HG02798 (cell line): Measurements from ENCODE around the gene PF4V1.

Experiments
- ATAC-seq: cut with Tn5 transposase; IDR thresholded peaks from one replicate; pipeline ENCODE4 v1.9.1; 2021; ENCODE audit warnings: mild to moderate bottlenecking; ENCODE audit not compliant: unreplicated experiment, poor library complexity

PF4V1 gene

GRCh38 chr4:73853246-73853704 is at the start of gene PF4V1:
PF4V1 (plus strand) TSS chr4:73853296; CDS start chr4:73853363, 67 bp downstream.
- ATAC-seq: no peak

- ATAC-seq: no peak
Measured at GRCh38 chr4:73810191-73810590, 42.9 kb upstream of the PF4V1 start.

GRCh38 chr4:73811841-73812240 is 41.3 kb upstream of the PF4V1 start:
- no peak for ATAC-seq

- no peak for ATAC-seq
Measured at GRCh38 chr4:73814679-73815078, 38.4 kb upstream of the PF4V1 start.

- no peak for ATAC-seq
Measured at GRCh38 chr4:73815145-73815544, 38.0 kb upstream of the PF4V1 start.

GRCh38 chr4:73816814-73817213 is 36.3 kb upstream of the PF4V1 start:
- no peak for ATAC-seq

- no peak for ATAC-seq
Measured at GRCh38 chr4:73817341-73817740, 35.8 kb upstream of the PF4V1 start.

GRCh38 chr4:73821325-73821724 is 31.8 kb upstream of the PF4V1 start:
- no peak for ATAC-seq

GRCh38 chr4:73822389-73822788 is 30.7 kb upstream of the PF4V1 start:
- no peak for ATAC-seq

GRCh38 chr4:73822812-73823504 is 30.1 kb upstream of the PF4V1 start:
- no peak for ATAC-seq

GRCh38 chr4:73823760-73824159 is 29.3 kb upstream of the PF4V1 start:
- ATAC-seq: no peak

GRCh38 chr4:73828956-73829355 is 24.1 kb upstream of the PF4V1 start:
- ATAC-seq: no peak

- no peak for ATAC-seq
Measured at GRCh38 chr4:73831569-73831968, 21.5 kb upstream of the PF4V1 start.

- ATAC-seq: no peak
Measured at GRCh38 chr4:73832651-73833237, 20.4 kb upstream of the PF4V1 start.

- ATAC-seq: no peak
Measured at GRCh38 chr4:73836373-73837279, 16.5 kb upstream of the PF4V1 start, which contains the start of gene CXCL6. CXCL6 (plus strand) TSS chr4:73836678; CDS start chr4:73836751, 73 bp downstream.

- ATAC-seq: no peak
Measured at GRCh38 chr4:73839071-73839470, 14.0 kb upstream of the PF4V1 start.

- ATAC-seq: no peak
Measured at GRCh38 chr4:73839715-73840114, 13.4 kb upstream of the PF4V1 start.

- no peak for ATAC-seq
Measured at GRCh38 chr4:73841243-73841925, 11.7 kb upstream of the PF4V1 start.

- ATAC-seq: no peak
Measured at GRCh38 chr4:73842696-73843095, 10.4 kb upstream of the PF4V1 start.

- ATAC-seq: no peak
Measured at GRCh38 chr4:73843369-73843768, 9.7 kb upstream of the PF4V1 start.
